Hepatocyte (in vitro differentiated cells): ENCODE measurements around the gene KAT14. TPM values are rescaled to one million over a fixed set of nuclear protein-coding genes. Genes with fewer than 3 reads are reported as not detected.

ENCODE experiments used
- DNase-seq: peaks from one replicate; pipeline ENCODE4 v3.0.0-alpha.2; 2016; ENCODE audit warnings: low spot score
- H2AFZ ChIP-seq: fragments of 200-600 bp; sonication (generic); 2 replicates; pipeline ENCODE4 v1.6.0; 2016; ENCODE audit warnings: antibody characterized with exemption, mild to moderate bottlenecking
- H3K27ac ChIP-seq: fragments of 200-600 bp; sonication (generic); 2 replicates; pipeline ENCODE4 v1.5.1; 2016; ENCODE audit warnings: mild to moderate bottlenecking
- H3K27me3 ChIP-seq: fragments of 200-600 bp; sonication (generic); 2 replicates; pipeline ENCODE4 v1.6.1; 2016
- H3K36me3 ChIP-seq: fragments of 200-600 bp; sonication (generic); replicated peaks from 2 replicates; pipeline ENCODE4 v1.5.1; 2016; ENCODE audit warnings: low read depth; ENCODE audit not compliant: insufficient read depth
- H3K4me1 ChIP-seq: fragments of 200-600 bp; sonication (generic); 2 replicates; pipeline ENCODE4 v1.5.1; 2016; ENCODE audit warnings: mild to moderate bottlenecking, moderate library complexity; ENCODE audit not compliant: insufficient read depth
- H3K4me2 ChIP-seq: fragments of 200-600 bp; sonication (generic); 2 replicates; pipeline ENCODE4 v1.6.0; 2016
- H3K4me3 ChIP-seq: fragments of 200-600 bp; sonication (generic); 2 replicates; pipeline ENCODE4 v1.5.1; 2016; ENCODE audit warnings: mild to moderate bottlenecking
- H3K79me2 ChIP-seq: fragments of 200-600 bp; sonication (generic); 2 replicates; pipeline ENCODE4 v1.6.0; 2017; ENCODE audit warnings: mild to moderate bottlenecking
- H3K9me2 ChIP-seq: fragments of 200-600 bp; sonication (generic); replicated peaks from 2 replicates; pipeline ENCODE4 v1.6.0; 2017; ENCODE audit warnings: mild to moderate bottlenecking; ENCODE audit not compliant: insufficient read depth
- H3K9me3 ChIP-seq: fragments of 200-600 bp; sonication (generic); 2 replicates; pipeline ENCODE4 v1.5.1; 2016; ENCODE audit warnings: low read depth, mild to moderate bottlenecking
- H4K20me1 ChIP-seq: fragments of 200-600 bp; sonication (generic); 2 replicates; pipeline ENCODE4 v1.6.0; 2016; ENCODE audit warnings: mild to moderate bottlenecking; ENCODE audit not compliant: insufficient read depth, poor library complexity, severe bottlenecking
- EZH2 ChIP-seq: fragments of 200-600 bp; sonication (generic); IDR thresholded peaks from 2 replicates; pipeline ENCODE4 v1.6.1; 2016; ENCODE audit warnings: antibody characterized with exemption, mild to moderate bottlenecking, borderline replicate concordance
- EZH2phosphoT487 ChIP-seq: fragments of 200-600 bp; sonication (generic); IDR thresholded peaks from one replicate; pipeline ENCODE4 v1.6.1; 2018; ENCODE audit warnings: antibody characterized with exemption, mild to moderate bottlenecking, low read depth, moderate library complexity; ENCODE audit not compliant: unreplicated experiment, severe bottlenecking
- WGBS: methylation state at CpG from one replicate; pipeline ENCODE4 v1.1.6; 2016; ENCODE audit warnings: low lambda C conversion rate; ENCODE audit errors: missing lambda C conversion rate; 5-methylcytosine and 5-hydroxymethylcytosine counted together
- polyA plus RNA-seq: library from polyadenylated mRNA; unstranded; fragments of >200 nt; fragmentation: Nextera tagmentation; extraction: Ambion mirVana; gene quantifications from 2 replicates; pipeline ENCODE4 v1.2.1, GENCODE V29; 2016
- total RNA-seq: library from RNA; depleted of rRNA; stranded (reverse); fragments of >200 nt; gene quantifications from 2 replicates; pipeline ENCODE4 v1.2.3, GENCODE V29; 2014
- TF ChIP-seq, protein P1 (sequence below): fragments of 200-600 bp; sonication (generic); IDR thresholded peaks from 2 replicates; pipeline ENCODE4 v1.5.1; 2016; ENCODE audit warnings: antibody characterized with exemption, mild to moderate bottlenecking; ENCODE audit not compliant: poor library complexity

The KAT14 gene
- total and polyA plus RNA-seq, 2 experiments from 2014 or later: 12.3 to 20.6 TPM

DNA sequence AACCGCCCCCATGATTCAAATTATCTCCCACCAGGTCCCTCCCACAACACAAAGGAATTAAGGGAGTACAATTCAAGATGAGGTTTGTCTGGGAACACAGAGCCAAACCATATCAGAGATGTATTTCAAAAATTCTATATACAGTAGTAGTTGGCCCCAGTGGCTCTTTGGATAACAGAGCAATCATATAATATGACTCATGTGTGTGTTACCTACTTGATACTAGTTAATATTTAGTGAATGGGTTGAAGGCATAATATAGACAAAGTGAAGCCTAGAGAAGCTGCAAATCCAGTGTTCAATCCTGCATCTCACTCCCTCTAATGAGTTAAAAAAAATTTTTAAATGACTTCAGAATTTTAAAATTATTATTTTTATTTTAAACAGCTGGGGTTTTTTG, 43.2 kb downstream of the KAT14 start:
- no peaks in the 10 kb centered on the region for H3K36me3 ChIP-seq
- no peak for DNase-seq
- no peaks in the 10 kb centered on the region for H3K79me2 ChIP-seq
- no peaks in the 10 kb centered on the region for H3K4me1 ChIP-seq
- H3K27me3 ChIP-seq: no peaks in the 10 kb centered on the region
- H3K4me2 ChIP-seq: no peak overlapping the region
- no peaks in the 10 kb centered on the region for H3K9me3 ChIP-seq
- no peak overlapping the region for H3K27ac ChIP-seq
- H2AFZ ChIP-seq: no peak overlapping the region
- H4K20me1 ChIP-seq: no peaks in the 10 kb centered on the region
- 100% methylated on average over 1 of the region's 1 CpG for WGBS
- TF ChIP-seq EZH2 (no peak), EZH2phosphoT487 (no peak)
- TF ChIP-seq, protein P1, sequence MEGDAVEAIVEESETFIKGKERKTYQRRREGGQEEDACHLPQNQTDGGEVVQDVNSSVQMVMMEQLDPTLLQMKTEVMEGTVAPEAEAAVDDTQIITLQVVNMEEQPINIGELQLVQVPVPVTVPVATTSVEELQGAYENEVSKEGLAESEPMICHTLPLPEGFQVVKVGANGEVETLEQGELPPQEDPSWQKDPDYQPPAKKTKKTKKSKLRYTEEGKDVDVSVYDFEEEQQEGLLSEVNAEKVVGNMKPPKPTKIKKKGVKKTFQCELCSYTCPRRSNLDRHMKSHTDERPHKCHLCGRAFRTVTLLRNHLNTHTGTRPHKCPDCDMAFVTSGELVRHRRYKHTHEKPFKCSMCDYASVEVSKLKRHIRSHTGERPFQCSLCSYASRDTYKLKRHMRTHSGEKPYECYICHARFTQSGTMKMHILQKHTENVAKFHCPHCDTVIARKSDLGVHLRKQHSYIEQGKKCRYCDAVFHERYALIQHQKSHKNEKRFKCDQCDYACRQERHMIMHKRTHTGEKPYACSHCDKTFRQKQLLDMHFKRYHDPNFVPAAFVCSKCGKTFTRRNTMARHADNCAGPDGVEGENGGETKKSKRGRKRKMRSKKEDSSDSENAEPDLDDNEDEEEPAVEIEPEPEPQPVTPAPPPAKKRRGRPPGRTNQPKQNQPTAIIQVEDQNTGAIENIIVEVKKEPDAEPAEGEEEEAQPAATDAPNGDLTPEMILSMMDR: no peak
- no peaks in the 10 kb centered on the region for H3K9me2 ChIP-seq
- no peak overlapping the region for H3K4me3 ChIP-seq

DNA sequence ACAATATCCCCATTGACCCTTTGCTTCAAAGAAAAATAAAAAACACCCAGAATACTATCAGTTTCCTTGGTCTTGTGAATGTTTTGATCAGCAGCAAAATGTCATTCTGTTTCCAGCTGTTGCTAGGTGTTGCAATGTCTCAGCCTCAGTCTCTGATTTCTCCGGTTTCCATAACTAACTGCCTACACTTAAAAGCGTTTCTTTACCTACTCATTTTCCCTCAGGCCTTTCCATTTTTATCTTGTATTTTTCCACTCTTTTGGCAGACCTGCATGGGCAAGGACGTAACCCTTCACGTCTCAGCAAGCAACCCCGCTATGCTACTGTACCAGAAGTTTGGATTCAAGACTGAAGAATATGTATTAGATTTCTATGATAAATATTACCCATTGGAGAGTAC, 49.4 kb downstream of the KAT14 start:
- H3K9me3 ChIP-seq: no peaks in the 10 kb centered on the region
- H3K4me3 ChIP-seq: no peak overlapping the region
- whole genome bisulfite sequencing: 84% methylated on average over 5 of the region's 5 CpGs
- H2AFZ ChIP-seq: no peak overlapping the region
- H3K36me3 ChIP-seq: no peaks in the 10 kb centered on the region
- H3K79me2 ChIP-seq: no peaks in the 10 kb centered on the region
- no peak overlapping the region for H3K4me2 ChIP-seq
- H3K4me1 ChIP-seq: peaks cover 6% of the 10 kb centered on the region
- H3K27ac ChIP-seq: no peak overlapping the region
- H3K27me3 ChIP-seq: no peaks in the 10 kb centered on the region
- TF ChIP-seq, protein P1: no peak
- no peak for TF ChIP-seq EZH2phosphoT487
- no peak for TF ChIP-seq EZH2
- no peak for DNase-seq
- H3K9me2 ChIP-seq: no peaks in the 10 kb centered on the region
- no peaks in the 10 kb centered on the region for H4K20me1 ChIP-seq

DNA sequence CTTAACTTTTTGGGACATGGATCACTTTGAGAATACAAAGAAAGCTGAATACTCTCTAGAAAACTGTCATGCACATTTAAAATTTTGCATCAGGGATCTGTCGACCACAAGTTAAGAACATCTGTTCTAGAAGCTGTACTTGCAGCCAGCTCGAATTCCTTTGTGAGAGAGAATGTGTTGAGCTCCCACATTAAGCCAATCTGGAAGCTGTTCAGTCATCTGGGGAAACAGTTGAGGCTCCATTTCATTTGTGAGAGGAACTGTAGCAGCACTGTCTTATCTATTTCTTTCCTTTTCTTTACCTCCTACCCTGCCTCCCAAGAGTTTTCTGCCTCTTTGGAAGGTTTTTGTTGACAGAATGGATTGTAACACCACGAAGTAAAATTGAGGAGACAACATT, 50.8 kb downstream of the KAT14 start:
- H2AFZ ChIP-seq: no peak overlapping the region
- TF ChIP-seq EZH2phosphoT487 (no peak), EZH2 (no peak)
- TF ChIP-seq, protein P1: no peak
- H3K4me2 ChIP-seq: no peak overlapping the region
- H3K27me3 ChIP-seq: no peaks in the 10 kb centered on the region
- H3K27ac ChIP-seq: no peak overlapping the region
- H3K9me2 ChIP-seq: no peaks in the 10 kb centered on the region
- peaks cover 6% of the 10 kb centered on the region for H3K4me1 ChIP-seq
- no peaks in the 10 kb centered on the region for H4K20me1 ChIP-seq
- WGBS: 58% methylated on average over 3 of the region's 3 CpGs
- H3K9me3 ChIP-seq: no peaks in the 10 kb centered on the region
- no peaks in the 10 kb centered on the region for H3K79me2 ChIP-seq
- H3K4me3 ChIP-seq: no peak overlapping the region
- no peak for DNase-seq
- H3K36me3 ChIP-seq: no peaks in the 10 kb centered on the region
